HG03521 (cell line): Measurements from ENCODE around the gene CD302.
A peak's percentile ranks its signal among the peaks of the same experiment; 100 is the strongest.
"Not testable (repeated sequence)": the region's sequence is repeated elsewhere in the genome, so short reads cannot be mapped to it uniquely, and the experiment has no call there.

Experiments used
- ATAC-seq: cut with Tn5 transposase; IDR thresholded peaks from one replicate; pipeline ENCODE4 v1.9.1; 2021; ENCODE audit warnings: mild to moderate bottlenecking, moderate library complexity; ENCODE audit not compliant: unreplicated experiment

The CD302 gene, protein sequence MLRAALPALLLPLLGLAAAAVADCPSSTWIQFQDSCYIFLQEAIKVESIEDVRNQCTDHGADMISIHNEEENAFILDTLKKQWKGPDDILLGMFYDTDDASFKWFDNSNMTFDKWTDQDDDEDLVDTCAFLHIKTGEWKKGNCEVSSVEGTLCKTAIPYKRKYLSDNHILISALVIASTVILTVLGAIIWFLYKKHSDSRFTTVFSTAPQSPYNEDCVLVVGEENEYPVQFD

DNA sequence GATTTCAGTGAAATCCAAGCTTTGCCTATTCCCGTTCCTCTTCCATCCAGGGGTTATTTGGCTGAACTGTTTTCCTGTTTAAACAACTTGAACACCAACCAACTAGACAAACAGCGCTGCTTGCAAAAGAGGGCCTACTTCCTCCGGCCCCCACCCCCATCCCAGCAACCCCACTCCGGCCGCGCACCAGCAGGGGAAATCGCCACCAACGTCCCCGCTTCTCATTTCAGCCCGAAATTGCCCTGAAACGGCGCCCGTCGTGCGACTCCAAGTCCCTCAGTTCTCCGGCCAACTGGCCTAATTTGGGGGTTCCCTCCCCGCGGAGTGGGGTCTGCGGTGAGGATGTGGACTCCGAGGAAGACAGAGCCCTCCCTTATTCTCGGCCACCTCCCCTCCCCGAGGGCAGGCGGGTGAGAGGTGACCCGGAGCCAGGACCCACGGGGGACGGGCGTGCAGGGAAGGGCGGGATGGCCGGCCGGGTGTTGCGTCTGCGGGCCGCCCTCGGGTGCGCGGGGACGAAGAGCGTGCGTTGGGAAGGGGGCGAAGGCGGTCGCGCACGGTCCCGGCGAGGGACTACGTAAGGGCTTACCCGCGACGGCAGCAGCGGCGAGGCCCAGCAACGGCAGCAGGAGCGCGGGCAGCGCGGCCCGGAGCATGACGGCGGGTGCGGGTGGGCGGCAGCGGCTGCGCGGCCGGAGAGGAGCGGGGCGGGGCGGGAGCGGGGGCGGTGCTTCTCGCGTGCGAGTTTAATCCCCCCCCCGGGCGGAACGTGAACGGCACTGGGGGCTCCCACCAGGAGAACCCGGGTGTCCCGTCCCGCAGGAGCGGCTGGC is at the start of gene CD302:
Gene CD302, minus strand, starts transcription at position 666 of the 833 bp plus-strand sequence. Its CDS starts 10 bp downstream, at position 656.
- ATAC-seq: peak; percentile 70

DNA sequence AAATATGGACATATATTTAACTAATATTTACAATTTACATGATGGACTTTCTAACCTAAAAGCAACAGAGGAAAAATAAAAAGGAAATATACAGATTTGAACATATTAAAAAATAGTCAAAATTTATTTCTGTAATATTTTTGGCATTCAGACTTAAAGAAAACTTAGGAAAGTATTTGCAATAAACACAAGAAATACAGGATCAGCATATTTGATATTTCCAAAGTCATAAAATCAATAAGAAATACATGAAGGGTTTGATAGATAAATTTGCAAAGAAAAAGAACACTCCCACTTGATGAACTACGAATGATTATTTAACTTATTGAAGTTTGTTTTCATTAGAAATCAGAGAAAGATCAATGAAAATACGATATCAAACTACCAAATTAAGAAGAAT is 48.6 kb upstream of the CD302 start:
- no peak for ATAC-seq

DNA sequence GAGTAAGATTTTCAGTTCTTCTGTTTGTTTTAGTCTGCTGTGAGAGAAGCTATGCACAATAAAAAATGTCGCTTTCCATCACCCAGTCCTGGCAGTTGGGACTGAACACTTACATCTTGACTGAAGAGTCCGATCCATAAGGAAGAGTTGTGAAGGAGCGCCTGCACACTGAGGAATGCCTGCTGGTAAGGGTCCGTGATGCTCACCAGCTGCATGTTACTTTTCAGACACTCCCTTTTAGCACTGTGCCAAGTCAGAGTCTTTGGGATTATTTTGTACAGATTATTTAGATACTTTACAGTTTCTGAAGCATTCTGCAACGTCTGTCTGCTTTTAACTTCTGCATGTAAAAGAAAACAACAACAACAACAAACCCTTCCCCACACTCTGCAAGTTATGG is 42.6 kb upstream of the CD302 start:
- ATAC-seq: no peak

DNA sequence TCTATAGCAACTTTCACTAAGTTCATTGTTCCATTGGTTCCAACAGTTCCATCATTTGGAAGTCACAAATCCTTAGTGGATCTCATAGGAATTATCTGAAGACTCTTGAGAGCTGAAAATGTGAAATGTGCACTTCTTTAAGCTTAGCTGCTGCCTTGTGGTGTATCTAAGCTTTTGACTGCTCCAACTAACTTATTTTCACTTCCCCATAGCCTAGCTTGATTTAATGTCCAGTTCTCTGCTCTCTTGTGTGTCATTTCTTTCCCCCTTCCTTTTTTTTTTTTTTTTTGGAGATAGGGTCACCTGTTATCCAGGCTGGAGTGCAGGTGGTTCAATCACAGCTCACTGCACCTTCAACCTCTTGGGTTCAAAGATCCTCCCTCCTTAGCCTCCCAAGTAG is 34.9 kb upstream of the CD302 start:
- ATAC-seq: no peak

DNA sequence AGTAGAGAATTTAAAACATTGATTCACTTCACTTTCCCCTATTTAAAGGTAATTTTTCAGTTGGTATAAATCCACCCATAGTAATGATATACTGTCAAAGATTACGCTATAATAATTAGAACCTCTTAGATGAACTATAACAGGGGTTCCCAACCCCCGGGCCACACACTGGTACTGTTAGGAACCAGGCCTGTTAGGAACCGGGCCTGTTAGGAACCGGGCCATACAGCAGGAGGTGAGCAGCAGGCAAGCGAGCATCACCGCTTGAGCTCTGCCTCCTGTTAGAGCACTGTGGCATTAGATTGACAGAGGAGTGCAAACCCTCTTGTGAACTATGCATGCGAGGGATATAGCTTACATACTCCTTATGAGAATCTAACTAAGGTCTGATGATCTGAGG is 34.0 kb upstream of the CD302 start:
- no peak for ATAC-seq

DNA sequence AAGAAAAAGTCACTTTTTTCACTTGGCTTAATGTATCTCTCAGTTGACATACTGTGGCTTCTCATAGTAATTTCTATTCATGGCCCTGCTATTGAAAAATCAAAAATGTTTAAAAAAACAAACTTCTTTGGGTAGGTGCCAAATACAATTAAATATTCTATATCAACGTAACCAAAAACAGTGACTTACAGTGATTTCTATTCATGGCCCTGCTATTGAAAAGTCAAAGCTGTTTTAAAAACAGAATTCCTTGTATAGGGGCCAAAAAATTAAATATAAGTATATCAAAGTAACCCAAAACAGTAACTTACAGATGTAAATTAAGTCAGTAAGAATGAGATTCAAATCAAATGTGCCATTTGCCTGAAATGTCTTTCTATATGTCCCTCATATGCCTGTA is 31.4 kb upstream of the CD302 start:
- ATAC-seq: no peak

DNA sequence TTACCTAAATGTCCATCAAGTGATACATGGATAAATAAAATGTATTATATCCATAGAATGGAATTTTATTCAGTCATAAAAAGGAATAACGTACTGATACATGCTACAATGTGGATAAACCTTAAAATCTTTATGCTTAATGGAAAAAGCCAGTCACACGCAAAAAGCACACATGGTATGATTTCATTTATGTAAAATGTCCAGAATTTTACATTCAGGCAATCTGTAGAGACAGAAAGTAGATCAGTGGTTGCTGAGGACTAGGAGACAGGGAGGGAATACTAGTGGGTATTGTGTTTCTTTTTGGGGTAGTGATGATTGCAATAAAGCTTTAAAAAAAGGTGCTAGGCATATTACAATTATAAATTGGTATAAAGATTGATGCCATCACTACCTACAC is 30.7 kb upstream of the CD302 start:
- no peak for ATAC-seq

DNA sequence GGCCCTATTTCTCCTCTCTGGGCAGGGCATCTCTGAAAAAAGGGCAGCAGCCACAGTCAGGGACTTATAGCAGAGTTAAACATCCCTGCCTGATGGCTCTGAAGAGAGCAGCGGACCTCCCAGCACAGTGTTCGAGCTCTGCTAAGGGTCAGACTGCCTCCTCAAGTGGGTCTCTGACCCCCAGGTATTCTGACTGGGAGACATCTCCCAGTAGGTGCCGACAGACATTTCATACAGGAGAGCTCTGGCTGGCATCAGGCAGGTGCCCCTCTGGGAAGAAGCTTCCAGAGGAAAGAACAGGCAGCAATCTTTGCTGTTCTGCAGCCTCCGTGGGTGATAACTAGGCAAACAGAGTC is 24.4 kb upstream of the CD302 start:
- ATAC-seq: not testable (repeated sequence)

DNA sequence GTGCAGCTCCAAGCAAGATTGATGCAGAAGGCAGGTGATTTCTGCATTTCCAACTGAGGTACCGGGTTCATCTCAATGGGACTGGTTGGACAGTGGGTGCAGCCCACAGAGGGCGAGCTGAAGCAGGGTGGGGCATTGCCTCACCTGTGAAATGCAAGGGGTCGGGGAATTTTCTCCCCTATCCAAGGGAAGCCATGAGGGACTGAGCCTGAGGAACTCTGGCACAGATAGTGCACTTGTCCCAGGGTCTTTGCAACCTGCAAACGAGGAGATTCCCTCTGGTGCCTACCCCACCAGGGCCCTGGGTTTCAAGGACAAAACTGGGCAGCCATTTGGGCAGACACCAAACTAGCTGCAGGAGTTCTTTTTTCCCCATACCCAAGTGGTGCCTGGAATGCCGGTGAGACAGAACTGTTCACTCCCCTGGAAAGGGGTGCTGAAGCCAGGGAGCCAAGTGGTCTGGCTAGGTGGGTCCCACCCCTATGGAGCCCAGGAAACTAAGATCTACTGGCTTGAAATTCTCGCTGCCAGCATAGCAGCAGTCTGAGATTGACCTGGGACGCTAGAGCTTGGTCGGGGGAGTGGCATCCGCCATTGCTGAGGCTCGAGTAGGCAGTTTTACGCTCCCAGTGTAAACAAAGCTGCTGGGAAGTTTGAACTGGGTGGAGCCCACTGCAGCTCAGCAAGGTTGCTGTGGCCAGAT is 23.9 kb upstream of the CD302 start:
- ATAC-seq: not testable (repeated sequence)

DNA sequence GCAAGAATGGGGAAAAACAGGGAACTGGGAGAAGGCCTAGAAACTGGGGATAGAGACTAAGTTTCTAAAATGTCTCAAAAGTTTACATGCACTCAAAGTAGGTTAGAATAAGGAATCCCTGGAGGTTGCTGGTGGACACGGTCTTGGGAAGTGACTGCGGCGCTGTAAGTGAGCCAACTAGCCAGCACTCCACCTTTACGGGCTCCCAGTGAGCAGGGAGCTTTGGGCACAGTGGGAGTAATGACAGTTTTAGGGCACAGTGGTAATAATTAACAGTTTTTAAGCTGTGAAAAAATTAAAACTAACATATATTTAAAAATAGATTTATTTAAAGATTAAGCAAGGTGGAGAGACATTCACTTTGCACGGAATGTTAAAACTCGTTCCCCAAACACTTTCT is 20.9 kb upstream of the CD302 start:
- no peak for ATAC-seq

DNA sequence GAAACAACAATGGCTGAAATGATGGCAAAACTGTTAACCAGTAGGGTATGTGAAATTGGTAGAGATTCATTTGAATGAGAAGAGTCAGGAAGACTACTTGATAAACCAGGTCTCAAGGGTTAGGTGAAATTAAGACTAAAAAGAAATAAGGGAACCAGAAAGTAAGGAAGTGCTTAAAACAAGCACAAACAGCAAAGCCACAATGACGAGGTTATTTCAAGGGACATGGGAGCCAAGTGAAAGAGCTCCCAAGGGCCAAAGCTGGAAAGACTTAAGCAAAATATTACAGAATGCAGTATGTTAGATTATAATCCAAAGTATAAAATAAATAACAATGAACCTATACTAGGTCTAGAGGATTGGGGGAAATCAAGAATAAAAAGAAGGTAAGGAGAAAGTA is 19.3 kb upstream of the CD302 start:
- no peak for ATAC-seq

DNA sequence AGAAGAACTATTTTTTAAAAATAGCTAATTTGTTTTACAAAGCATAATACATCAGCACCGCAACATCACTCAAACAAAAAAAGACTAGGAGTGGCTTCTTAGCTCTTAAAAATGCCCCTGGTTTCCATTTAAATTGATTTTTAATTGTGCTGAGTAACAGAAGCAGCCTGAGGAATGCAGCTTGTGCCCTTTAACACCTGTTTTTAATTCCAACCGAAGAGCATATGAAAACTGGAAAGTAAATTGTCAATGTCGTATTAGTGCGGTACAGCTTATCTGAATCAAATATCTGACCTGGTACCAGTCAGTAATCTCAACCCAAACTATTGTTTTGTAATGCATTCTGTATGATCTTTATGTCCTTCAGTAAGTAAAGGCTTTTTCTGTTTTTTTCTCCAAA is 13.2 kb upstream of the CD302 start:
- no peak for ATAC-seq

DNA sequence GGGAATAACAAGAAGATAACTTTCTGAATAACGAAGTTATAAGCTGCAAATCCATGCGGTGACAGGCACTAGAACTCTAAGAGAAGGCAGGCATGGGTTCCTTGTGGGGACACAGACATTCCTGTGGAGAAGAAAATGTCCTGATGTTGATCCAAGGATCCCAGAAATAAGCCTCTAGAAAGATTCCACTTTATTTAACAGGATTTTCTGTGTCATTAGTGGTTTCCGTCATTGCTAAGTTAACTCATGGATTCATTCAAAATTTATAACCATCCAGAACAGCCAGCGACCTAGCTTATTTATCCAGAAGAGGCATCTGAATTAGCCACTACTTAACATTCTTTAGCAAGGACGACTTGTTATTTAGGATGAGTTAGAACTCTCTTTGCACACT is 10.0 kb upstream of the CD302 start:
- no peak for ATAC-seq

DNA sequence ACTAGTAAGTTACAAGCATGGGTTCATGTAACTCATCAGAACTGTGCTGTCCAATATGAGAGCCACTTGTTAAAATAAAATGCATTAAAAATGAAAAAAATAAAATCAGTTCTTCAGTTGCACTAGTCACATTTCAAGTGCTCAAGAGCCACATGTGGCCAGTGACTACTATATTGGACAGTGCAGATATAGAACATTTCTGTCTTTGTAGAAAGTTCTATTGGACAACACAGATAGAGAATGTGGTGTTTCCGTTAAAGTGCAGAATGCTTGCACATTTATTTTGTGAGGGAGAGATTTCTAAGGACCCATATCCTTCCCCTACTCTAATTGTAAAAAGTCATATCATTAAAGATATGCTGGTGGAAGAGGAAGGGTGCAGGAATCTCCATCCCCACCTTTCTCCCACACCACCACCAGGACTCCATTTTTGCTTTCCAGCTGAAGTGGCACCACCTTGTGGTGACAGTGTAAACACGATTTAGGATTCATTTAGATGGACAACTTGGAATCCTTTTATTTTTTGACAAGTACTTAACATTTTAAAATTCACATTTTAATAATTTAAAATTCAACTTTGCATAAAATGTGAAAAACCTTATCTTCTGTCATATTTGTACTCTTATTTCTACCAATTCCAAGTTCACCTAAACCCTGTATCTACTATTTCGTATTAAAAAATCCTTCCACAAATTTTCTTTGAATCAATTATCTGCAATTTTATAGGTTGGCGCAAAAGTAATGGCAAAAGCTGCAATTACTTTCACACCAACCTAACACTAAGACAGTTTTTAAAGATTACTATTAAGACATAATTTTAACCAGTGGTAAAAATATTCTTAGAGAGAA is 9.4 kb upstream of the CD302 start:
- ATAC-seq: no peak

DNA sequence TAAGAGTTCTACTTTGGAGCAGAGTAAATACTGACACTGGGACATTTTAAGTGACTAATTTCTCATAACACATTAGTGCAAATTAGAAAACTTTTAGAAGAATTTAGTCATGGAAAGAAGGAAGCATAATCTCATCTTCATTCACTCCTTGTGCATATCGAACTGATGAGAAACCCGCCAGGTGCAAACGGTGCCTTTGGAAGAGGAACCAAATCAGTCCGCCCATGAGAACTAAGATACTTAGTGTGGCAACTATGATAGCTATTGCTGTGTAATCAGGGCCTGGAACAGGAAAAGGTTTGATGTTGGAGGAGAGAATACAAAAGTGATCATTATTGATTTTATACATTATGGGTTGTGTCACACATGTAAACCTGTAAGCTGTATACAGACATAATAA is 6.9 kb upstream of the CD302 start:
- ATAC-seq: no peak

DNA sequence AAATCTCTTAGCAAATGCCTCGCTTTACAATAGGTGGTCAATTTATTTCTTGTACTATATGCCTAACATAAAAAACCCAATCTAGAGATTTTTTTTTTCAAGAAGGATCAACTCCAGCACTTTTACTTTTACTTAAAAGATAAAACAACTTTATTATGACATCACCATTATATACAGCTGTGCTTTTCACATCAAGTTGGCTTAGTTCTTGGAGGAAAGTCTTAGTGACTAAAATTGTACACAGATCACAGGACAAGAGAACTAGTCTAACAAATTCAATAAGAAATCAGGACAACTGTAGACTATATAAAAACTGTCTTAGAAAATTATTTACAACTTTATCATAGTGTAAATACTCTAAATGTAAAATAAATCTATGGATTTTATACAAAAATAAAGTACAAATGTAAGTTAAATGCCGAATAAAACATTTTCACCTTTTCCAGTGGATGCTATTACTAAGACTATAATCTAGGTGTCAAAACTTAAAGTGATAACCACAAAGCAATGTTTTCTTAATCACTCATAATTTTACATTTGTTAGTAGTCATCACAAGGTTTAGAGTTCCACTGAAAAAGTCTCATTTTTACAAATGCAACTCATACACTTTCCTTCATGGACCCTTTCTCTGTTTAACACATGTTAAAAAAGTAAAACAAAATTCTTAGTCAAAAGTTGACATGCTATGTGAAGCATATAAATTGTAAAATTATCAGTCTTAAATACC is 5.4 kb upstream of the CD302 start:
- no peak for ATAC-seq

DNA sequence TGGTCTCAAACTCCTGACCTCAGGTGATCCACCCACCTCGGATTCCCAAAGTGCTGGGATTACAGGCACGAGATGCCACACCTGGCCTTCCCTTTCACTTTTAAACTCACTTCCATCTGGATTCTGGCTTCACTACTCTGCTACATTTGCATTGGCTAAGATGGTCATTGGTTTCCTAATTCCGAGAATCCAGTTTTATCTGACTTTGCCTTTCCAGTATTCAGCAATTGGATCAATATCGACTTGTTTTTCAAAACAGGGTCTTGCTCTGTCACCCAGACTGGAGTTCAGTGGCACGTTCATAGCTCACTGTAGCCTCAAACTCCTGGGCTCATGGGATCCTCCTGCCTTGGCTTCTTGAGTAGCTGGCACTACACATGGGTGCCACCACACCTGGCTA is 4.7 kb upstream of the CD302 start:
- ATAC-seq: no peak

DNA sequence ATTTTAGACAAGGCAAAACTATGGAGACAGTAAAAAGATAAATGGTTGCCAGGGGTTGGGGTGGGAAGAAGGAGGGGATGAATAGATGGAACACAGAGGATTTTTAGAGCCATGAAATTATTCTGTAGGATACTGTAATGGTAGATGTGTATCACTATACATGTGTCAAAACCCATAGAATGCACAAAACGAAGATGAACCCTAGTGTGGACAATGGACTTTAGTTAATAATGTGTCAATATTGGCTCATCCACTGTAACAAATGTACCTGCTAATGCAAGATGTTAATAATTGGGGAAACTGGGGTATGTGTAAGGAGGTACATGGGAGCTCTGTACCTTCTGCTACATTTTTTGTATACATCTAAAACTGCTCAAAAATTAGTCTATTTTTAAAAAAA is 1.8 kb upstream of the CD302 start:
- ATAC-seq: no peak

DNA sequence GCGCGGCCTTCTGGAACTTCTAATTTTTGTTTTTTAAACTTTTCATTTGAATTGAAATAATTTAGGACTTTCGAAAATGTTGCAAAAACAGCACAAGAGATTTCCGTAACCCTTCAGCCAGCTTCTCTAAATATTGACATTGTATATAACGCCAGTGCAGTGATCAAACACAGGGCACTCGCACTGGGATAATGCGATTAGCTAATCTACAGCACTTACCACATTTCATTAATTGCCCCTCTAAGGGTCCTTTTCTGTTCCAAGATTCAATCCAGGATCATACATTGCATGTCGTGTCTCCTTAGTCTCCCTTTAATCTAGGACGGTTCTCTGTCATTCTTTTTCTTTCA is 343 bp upstream of the CD302 start:
- ATAC-seq: no peak

DNA sequence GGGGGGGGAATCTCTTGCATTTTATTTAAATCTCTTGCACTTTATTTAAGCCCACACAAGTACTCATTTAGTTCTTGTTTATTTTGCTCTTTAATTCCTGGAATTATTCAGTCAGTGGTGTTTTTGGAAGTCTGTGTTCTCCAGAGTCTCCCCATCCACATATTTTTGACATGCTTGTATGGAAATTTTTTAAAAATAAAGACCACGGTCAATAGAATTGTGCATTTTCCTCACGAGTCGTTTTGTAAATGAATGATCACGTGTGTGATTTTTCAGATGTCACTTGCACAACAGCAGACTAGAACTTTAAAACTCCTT is 824 bp downstream of the CD302 start:
- ATAC-seq: no peak
